GM19238 (cell line): ENCODE data around the gene RHOBTB3.

ENCODE experiments used
- DNase-seq: peaks from one replicate; pipeline ENCODE4 v3.0.0; 2011; ENCODE audit warnings: low spot score; ENCODE audit not compliant: insufficient read length

Gene RHOBTB3

DNA sequence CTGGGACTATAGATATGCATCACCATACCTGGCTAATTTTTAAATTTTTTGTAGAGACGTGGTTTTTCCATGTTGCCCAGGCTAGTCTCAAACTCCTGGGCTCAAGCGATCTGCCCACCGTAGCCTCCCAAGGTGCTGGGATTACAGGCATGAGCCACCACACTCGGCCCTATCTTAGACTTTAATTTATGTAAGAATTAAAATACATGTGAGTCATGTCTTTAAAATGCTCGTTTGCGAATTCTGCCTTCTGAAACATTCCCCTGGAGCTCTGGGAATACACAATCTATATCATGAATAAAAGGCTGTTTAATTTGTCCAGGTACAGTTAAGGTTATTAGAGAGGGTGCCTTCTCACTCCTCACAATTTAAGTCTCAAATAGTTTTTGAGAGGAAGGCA is 32.8 kb downstream of the RHOBTB3 start:
- DNase-seq: no peak

DNA sequence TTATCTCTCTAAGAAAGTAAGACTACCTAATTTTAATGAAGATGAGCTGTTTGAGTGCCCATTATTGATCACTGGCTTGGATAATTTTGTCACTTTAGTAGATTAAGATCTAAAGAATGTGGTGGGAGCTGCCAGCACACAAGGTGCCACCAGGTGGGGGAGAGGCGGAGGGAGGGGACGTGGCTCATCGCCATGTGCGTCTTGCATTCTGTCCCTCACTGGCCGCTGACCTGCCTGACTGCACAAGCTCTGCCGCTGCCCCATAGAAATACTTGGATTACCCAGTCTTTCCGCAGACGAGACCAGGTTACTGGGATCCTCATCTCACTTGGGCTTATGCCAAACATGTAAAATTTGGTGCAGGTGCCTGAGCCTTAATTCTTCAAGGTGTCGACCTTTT is 37.6 kb downstream of the RHOBTB3 start:
- no peak for DNase-seq

DNA sequence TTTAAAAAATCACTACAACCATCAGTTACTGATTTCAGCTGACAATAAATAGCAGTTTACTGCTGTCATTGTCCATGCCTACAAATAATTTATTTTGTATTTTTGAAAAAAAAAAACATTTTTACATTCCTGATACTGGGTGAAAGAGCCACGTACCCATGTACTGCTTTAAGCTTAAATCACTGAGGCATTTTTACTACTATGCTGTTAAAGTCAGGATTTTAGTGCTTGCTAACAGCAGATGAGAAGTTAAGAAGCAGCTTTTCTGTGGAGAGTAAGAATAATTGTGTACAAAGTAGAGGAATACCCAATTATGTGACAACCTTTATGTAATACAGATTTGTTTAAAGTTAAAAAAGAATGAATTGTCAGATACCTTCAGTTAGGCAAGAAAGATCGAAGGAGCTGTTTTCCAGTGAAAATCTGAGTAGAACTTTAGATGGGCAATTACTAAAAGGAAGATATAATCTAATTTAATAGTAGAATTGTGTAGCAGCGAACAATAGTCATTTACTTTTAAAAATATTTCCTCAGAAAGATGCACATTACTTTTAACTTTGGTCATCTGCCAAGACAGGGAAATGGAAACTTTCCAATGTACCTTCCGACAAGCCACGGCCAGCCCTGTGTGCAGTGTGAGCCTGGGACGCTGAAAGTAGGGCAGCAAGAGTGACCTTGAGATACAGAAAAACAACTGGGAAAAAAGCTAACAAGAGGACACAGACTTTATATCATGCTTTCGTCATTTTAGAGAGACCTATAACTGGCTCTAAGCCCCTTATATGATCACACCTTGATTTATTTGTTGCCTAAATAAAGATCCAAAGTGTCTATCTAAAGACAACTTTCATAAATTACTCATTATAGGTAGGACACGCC is 39.9 kb downstream of the RHOBTB3 start:
- no peak for DNase-seq

DNA sequence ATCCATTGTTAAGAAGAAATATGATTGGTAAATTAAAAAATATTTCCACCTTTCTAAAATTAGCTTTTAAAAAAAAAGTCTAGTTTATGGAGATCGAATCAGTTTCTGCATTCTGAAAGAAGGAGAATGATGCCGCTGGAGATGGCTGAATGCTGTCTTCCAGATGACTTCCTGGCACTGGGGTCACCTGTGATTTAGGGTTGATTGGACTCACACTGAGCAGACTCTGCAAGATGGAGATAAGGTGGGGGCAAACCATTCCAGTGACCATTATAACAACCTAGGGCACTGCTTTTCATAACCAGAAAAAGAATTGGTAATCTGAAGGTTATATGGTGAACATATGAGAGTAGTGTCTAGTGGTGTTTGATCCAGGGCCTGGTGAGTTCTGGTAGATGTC is 40.8 kb downstream of the RHOBTB3 start:
- DNase-seq: no peak

DNA sequence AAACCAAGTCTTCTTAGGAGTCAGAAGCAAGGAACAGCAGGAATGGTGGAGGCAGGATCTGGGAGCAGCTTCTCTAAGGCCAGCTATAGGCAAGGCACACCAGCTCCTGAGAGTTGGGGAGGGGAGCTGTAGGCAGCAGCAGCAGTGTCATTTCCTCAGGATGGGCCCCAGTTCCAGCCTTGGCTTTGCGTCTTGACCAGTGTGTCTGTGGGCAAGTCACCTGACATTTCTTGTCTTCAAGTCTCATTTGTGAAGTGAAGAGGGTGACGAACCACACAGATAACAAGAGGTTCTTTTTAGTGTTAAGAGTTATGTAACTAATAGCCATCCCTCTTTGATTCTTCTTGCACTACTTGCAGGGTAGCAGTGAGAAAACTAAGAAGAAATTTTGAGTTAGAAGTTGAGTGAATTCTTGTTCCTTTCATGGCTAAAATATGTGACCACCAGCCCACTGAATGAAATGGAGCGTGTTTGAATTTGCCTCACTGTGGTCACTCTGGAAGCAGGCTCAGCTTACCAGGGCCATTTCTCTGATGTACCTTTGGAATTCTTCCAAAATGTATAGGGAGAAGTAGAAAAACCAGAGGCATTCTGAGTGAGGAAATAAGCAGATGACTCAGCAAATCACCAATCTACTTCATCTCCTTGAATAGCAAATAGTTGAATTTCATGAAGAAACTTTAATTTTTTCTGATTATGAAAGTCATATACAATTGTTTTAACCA is 42.4 kb downstream of the RHOBTB3 start:
- no peak for DNase-seq

DNA sequence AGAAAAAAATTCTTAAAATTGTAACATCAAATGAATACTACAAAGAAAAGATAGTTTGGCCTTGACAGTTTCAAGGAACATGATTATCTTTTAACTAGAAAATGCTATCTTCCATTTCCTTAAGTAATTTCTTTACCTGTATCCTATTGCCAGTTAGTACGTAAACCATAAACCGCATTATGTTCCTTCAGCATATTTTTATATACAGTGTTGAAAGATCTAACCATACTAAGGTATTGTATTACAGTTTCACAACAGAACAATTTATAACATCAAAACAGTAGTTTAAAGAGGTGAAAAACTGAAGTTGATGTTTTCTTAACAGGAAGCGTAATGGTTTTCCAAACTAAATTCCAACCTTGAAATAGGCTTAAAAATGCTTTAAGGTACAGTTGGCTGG is 46.3 kb downstream of the RHOBTB3 start:
- DNase-seq: no peak

DNA sequence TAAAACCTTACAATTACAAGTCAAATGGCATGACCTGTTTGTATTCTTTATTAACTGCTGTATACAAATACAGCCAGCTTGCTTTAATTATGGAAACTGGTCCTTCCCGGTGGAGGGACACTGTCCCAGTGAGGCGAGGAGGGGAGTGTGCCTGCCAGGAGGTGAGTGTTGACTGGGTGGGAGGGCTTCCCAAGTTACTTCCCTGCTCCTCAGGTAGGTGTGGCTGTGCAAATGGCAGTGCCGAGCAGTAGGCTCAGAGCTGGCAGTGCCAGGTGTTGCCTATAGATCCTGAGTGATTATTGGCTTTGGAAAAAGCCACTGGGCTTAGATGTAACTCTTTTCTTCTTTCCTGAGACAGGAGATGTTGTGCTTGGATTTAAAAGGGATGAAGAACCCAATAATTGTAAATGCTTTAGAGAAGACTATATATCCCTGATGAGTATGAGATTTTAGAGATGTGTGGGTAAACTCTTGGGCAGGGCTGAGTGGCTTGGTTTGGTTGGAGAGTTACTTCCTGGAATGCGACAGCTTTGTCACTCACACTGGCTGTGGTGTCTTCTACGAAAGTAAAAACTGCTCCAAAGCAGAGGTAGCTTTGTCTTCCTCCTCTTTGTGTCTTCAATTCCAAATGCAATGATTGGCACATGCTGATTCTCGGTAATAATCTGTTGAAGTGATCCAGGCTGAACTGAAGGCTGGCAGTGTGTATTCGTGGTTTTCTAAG is 47.7 kb downstream of the RHOBTB3 start:
- no peak for DNase-seq

DNA sequence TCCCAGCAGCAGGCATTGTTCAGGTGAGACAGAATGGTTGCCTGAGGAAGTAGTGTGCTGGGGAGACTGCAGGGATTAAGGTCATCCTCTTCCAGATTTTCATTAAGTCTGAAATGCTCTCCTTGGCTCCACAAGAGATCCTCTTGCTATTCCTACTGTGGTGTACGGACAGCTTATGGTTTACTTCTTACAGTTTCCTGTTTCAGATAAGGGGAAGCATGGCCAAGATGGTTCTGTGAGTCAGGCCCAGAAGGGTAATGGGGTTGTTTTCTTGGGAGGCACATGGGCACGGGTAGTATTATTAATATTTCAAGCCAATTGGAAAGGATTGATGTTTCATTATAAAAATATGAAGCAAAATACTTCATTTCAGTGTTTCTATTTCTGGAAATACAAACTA is 48.5 kb downstream of the RHOBTB3 start:
- no peak for DNase-seq

DNA sequence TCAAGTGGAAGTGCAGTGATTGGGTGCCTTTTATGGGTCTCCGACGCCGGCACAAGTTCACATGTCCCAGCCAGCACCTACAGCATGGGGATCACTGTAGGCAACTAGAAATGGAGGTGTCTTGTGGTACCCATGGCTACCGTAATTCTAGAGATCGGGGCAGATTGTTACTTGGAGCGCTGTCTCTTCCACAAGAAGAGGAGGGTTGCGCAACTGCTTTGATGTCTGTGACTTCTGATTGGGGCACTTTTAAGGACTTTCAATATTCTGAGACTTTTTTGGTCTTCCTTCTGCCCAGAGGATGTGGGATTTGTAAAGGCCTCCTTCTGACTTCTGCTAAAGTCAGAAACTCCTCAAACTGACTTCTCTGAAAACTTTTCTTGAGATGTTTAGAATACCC is 49.5 kb downstream of the RHOBTB3 start:
- no peak for DNase-seq

DNA sequence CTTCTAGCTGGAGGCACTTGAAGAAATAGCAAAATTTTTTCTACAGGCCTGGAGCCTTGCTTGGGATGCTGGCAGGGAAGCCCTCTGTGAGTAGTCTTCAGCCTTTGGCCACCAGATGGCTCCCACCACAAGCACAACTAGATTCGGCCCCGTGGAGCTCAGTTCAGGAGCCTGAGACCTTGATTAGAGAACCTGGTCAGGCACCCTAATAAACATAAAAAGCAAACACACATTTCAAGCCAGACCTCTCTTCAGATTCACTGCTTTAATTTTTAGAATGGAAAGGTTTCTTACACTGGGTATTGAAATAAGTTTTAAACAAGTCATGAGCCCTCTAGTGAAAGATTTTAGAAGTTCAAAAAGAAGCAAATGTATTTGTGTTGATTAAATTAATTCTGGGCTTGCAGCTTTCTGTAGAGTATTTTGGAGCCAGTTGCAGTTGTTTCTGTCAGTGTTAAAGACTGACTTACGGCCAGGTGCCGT is 50.0 kb downstream of the RHOBTB3 start:
- DNase-seq: peak; percentile 47

DNA sequence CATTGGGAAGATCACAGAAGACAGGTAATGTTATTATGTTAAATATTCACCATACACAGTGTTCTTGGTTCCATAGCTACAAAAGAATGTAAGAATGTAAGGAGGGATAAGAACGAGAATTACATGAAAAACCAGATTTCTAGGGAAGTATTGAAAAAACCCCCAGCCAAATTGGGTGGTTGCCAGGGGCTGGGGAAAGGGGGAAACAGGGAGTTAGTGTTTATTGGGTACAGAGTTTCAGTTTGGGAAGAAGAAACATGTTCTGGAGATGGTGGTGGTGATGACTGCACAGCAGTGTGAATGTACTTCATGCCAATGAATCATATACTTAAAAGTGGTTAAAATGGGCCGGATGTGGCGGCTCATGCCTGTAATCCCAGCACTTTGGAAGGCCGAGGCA is 51.0 kb downstream of the RHOBTB3 start:
- DNase-seq: no peak

DNA sequence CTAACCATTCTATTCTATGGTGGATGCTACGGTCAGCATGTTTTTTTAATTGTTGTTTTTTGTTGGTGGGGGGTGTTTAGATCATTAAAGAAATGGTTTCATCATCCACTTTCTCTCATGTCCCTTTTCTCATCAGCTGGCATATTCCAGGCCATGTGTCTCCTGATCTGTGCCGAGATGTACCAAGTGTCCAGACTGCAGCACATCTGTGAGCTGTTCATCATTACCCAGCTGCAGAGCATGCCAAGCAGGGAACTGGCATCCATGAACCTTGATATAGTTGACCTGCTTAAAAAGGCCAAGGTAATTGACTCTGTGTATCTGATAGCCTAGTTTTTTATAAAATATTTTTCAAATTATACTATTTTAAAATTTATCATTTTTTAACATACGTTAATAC is 52.5 kb downstream of the RHOBTB3 start:
- DNase-seq: no peak

DNA sequence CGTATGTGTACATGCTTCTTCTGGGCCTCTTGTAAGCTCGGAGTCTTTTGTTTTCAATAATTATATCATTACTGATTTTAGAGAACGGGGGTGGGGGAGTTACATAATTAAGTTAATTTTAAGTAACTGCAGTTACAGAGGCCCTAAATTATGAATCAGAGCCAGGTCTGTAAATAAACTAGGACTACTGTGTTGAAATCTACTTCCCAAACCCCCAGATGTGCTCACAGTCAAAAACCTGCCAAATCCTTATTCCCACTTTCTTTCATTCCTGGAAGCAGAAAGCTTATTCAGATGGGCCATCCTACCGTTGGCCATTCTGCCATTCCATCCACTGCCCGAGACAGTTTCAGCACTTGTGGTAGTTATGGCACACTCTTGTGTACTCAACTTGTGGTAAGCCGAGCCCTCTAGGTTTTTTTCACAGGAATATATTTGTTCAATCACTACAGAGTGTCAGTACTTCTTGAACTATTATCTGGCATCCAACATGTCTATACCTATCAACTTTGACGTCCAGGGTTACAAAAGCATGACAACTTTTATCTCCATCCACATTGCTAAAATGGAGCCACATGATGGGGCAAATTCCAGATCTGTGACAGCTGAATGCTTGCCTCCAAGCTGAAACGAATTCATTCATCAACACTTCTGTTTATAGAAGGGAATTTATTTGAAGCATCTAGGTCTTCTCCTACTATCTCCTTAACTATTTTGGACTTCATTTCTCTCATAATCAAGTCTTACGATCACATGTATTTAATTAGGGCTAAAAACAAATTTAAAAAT is 53.6 kb downstream of the RHOBTB3 start:
- no peak for DNase-seq

DNA sequence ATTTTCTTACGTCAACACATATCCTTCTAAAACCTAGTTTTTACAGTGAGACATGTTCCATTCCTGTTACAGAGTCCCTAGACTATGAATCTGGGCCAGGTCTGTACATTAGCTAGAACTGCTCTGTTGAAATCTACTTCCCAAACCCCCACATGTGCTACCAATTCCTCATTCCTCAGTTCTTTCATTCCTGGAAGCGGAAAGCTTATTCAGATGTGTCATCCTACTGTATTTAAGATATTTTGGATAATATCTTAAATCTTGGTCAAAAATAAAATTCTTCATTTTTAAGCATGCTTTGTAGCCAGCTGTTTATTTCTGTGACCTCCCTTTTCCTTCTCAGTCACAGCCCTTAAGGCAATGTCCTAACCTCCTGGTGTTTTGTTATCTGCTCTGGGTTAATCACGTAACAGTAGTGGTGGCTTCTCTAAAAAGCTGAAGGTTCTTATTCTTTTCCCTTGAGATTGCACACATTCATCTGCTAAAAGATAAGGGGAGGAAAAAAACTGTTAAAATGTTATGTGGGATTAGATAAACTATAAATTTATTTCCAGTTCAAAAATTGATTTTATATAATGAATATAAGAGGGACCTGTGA is 55.8 kb downstream of the RHOBTB3 start:
- DNase-seq: no peak

DNA sequence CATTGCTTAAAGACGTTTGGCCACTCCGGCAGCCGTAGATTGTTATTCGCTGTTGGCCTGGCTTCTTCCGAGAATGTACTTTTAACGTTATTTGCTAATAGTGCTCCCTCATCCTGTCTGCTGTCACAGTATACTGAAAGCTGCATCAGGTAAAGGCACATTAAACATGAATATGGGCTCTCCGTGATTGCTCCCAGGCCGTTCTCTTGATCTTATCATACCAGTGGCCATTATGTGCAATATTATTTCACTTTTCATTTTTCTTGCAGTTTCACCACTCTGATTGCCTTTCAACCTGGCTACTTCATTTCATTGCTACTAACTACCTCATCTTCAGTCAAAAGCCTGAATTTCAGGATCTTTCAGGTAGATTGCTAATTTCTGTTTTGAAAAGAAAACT is 57.4 kb downstream of the RHOBTB3 start:
- no peak for DNase-seq

DNA sequence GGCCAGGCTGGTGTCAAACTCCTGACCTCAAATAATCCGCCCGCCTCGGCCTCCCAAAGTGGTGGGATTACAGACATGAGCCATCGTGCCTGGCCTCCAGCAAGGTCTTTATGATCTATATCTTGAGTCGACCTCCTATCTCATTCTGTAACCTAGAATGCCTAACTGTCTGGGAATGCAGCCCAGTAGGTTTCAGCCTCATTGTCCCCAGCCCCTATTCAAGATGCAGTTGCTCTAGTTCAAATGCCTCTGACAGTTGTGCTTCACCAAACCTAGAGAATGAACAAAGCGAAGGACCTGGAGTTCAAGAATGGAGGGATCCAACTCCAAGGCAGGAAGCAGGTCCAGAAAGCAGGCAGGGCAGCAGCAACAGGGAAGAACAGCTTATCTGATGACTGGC is 60.6 kb downstream of the RHOBTB3 start:
- DNase-seq: no peak

DNA sequence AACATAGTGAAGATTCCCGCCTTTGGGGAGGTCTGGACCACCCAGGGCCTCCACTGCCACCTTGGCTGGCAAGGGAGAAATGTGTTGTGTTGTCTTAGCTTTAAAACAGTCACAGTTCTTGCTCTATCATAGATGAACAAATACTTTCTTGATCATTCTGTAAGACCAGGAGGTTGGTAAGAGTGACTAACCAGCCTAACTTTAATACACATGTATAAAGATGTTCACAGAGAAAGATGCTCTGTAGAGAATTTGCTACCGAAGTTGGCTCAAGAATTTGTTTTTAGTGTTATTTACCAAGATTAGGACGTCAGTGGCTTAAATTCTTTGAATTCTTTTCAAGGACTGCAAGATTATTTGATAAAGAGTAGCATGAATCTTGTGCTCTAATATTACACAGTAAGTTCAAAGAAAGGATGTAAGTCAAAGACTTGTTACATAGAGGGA is 63.0 kb downstream of the RHOBTB3 start:
- DNase-seq: no peak

DNA sequence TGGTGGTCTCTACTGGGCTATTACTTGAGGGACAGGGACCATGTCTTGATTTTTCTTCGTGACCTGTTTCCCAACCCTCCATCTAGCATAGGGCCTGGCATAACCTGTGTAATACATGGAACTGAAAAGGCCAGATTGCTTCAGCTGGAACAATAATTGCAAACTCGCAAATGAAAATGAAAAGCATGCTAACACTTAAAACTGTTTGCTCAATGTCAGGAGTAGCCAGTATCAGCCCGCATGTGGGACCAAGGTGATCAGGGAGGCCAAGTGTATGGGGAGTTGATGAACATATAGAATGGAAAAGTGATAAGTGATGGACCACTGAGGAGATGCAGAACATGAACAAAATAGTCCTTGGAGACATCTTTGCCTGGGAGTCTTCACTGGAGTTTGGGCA is 66.2 kb downstream of the RHOBTB3 start:
- DNase-seq: no peak

DNA sequence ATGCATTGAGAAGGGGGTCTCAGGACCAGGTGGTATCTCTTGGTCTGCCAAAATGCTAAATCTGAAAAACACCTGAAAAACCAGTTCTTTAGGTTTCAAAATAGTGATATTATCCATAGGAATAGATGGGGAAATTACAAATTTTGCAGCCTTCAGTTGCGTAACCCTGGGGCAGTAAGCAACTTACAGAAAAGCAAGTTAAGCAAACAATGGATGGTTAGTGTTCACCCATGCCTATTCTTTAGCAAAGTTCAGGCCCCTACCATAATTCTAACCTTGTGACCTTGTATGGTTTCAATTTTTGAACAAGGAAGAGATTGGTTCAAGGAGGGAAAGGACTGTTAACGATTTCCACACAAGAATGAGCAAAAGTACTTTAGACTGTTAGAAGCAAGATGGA is 66.9 kb downstream of the RHOBTB3 start:
- DNase-seq: no peak

DNA sequence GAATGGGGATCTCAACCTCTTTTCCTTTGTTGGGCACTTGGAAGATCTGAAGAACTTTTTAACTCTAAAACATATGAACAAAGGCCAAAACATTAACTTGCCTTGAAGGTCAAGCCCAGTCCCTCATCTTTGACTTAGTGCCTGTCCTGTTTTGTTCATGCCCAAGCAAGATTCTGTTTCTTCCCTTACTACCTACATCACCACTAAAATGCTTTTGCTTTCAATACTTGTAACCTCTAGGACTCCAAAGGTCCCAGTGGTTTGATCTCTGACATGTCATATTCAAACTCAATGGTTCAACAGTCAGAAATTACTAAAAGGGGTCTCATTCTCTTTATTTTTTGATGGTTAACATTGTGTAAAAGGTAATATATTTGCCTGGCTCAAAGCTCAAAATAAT is 67.4 kb downstream of the RHOBTB3 start:
- no peak for DNase-seq
